Breast epithelium (tissue), 4 donors: ENCODE data around the gene H2AZ2. TPM values are rescaled to one million over a fixed set of nuclear protein-coding genes. Genes with fewer than 3 reads are reported as not detected.

Experiments used
- DNase-seq, 2 donors: peaks; one replicate each; pipeline ENCODE4 v3.0.0-alpha.2; 2019; ENCODE audit warnings: low spot score in 2 of 2
- H3K27ac ChIP-seq, 2 donors: fragments of 200-600 bp; sonication (generic) in 1 of 2; one replicate each; pipeline ENCODE4 v1.5.1; 2016 to 2019; ENCODE audit warnings: mild to moderate bottlenecking in 1 of 2
- H3K27me3 ChIP-seq, 2 donors: fragments of 200-600 bp; sonication (generic) in 1 of 2; one replicate each; pipeline versions ENCODE4 v1.5.1 to v1.6.0; 2017 to 2019; ENCODE audit warnings: control low read depth in 1 of 2, mild to moderate bottlenecking in 1 of 2
- H3K36me3 ChIP-seq: fragments of 200-600 bp; one replicate; pipeline ENCODE4 v1.5.1; 2019
- H3K4me1 ChIP-seq, 2 donors: fragments of 200-600 bp; sonication (generic); one replicate each; pipeline ENCODE4 v1.5.1; 2016 to 2019; ENCODE audit warnings: control low read depth in 1 of 2
- H3K4me3 ChIP-seq, 3 donors: fragments of 200-600 bp; sonication (generic); 1 replicate in 2 of 3; 2 replicates in 1 of 3; pipeline ENCODE4 v1.5.1; 2016 to 2019; ENCODE audit warnings: mild to moderate bottlenecking in 3 of 3, moderate library complexity in 2 of 3
- H3K9me3 ChIP-seq, 2 donors: fragments of 200-600 bp; sonication (generic) in 1 of 2; one replicate each; pipeline ENCODE4 v1.5.1; 2016 to 2019; ENCODE audit warnings: control low read depth in 1 of 2
- POLR2A ChIP-seq: fragments of 450-650 bp; IDR thresholded peaks from one replicate; pipeline ENCODE4 v1.6.1; 2016; ENCODE audit warnings: antibody characterized with exemption, mild to moderate bottlenecking, moderate library complexity
- POLR2AphosphoS5 ChIP-seq, 3 donors: sonication (generic); formaldehyde crosslinking; IDR thresholded peaks; one replicate each; pipeline ENCODE4 v1.6.1; 2017; ENCODE audit warnings: antibody characterized with exemption in 3 of 3
- intact Hi-C: fragments of 100-400 bp; cut with DNase I; formaldehyde crosslinking; loops from one replicate; pipeline ENCODE4 v1.15.1; 2023; ENCODE audit warnings: low total_unique reads
- total RNA-seq, 3 donors: library from RNA; depleted of rRNA; stranded (reverse); fragments of >200 nt; gene quantifications; one replicate each; pipeline ENCODE4 v1.1.0, GENCODE V29; 2016
- TF ChIP-seq, protein P1 (sequence below), 3 donors: fragments of 450-650 bp; IDR thresholded peaks; one replicate each; pipeline ENCODE4 v1.5.1; 2016 to 2017; ENCODE audit warnings: antibody characterized with exemption in 3 of 3, mild to moderate bottlenecking in 3 of 3, moderate library complexity in 3 of 3

Gene H2AZ2
- total RNA-seq, 3 donors from 2014 or later: 110 to 140 (median 115) TPM

DNA sequence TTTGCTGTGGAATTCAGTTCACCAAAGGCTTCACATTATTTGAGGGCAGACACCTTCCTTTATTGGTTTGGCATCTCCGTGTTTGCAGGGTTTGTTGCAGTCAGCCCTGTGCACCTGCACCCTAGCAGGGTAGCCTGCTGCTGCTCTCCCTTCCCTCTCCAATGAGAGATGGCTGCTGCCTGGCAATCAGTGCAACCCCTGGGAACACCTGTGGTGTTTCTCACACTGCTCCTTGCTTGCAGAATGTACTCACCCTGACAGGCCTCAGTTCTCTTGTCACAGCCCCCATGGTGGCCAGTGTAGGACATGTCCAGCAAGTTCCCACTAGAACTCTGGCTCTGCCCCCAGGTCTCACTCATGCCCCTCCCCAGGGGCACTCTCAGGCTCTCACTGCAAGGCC is 63.5 kb downstream of the H2AZ2 start:
- Histone ChIP-seq H3K27ac (no peak overlapping the region), H3K9me3 (peaks cover 3 to 4% of the 10 kb centered on the region in 2 donors), H3K4me3 (no peak overlapping the region), H3K27me3 (no peaks in the 10 kb centered on the region), H3K4me1 (no peaks in the 10 kb centered on the region), H3K36me3 (no peaks in the 10 kb centered on the region)
- intact Hi-C loops: no loop called here
- no peak for DNase-seq
- TF ChIP-seq POLR2AphosphoS5 (IDR thresholded peaks at IDR 0.05) (no peak), POLR2A (no peak)
- TF ChIP-seq, protein P1, sequence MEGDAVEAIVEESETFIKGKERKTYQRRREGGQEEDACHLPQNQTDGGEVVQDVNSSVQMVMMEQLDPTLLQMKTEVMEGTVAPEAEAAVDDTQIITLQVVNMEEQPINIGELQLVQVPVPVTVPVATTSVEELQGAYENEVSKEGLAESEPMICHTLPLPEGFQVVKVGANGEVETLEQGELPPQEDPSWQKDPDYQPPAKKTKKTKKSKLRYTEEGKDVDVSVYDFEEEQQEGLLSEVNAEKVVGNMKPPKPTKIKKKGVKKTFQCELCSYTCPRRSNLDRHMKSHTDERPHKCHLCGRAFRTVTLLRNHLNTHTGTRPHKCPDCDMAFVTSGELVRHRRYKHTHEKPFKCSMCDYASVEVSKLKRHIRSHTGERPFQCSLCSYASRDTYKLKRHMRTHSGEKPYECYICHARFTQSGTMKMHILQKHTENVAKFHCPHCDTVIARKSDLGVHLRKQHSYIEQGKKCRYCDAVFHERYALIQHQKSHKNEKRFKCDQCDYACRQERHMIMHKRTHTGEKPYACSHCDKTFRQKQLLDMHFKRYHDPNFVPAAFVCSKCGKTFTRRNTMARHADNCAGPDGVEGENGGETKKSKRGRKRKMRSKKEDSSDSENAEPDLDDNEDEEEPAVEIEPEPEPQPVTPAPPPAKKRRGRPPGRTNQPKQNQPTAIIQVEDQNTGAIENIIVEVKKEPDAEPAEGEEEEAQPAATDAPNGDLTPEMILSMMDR (IDR thresholded peaks at IDR 0.05): no peak

DNA sequence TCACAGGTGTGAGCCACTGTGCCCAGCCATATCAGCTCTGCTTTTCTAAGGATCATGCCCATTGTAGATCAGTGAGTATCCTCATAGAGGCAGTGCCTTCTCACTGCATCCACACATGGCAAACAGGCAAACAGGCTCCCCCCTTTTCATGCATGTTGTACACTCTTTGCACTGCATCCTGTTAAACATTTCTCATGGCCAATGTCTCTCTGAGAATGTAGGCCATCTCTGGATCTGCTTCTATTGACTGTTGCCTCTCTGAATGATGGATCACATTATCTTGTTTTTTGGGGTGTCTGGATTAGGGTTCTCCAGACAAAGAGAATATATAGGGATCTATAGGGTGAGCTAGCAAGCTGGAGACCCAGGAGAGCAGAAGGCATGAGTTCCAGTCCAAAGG is 64.5 kb downstream of the H2AZ2 start:
- intact Hi-C loops: no loop called here
- TF ChIP-seq, protein P1 (IDR thresholded peaks at IDR 0.05): no peak
- TF ChIP-seq POLR2A (no peak), POLR2AphosphoS5 (IDR thresholded peaks at IDR 0.05) (no peak)
- H3K27ac ChIP-seq: no peak overlapping the region
- no peak overlapping the region for H3K4me3 ChIP-seq
- no peak for DNase-seq
- H3K36me3 ChIP-seq: no peaks in the 10 kb centered on the region
- no peaks in the 10 kb centered on the region for H3K27me3 ChIP-seq
- H3K4me1 ChIP-seq: no peaks in the 10 kb centered on the region
- peaks cover 3 to 4% of the 10 kb centered on the region in 2 donors for H3K9me3 ChIP-seq

DNA sequence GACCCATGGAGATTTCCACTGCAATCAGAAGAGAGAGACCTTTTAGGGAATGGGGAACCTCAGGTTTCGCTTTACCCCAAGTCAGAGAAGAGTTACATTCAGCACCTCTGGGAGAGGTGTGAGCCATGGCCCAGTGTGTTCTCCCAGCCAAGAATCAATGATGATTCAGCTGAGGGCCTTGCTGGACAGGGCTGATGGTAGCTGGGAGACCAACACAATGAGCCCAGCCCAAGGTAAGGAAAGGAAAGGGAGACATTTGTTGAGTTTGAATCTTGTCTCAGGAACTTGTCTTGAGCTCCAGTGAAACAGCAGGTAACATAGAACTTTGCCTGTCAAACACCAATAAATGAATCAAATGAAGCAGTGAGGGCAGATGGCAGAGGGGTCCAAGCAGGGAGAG is 65.4 kb downstream of the H2AZ2 start:
- Histone ChIP-seq H3K36me3 (no peaks in the 10 kb centered on the region), H3K4me1 (no peaks in the 10 kb centered on the region), H3K27me3 (no peaks in the 10 kb centered on the region), H3K9me3 (peaks cover 3 to 4% of the 10 kb centered on the region in 2 donors), H3K27ac (no peak overlapping the region), H3K4me3 (no peak overlapping the region)
- TF ChIP-seq, protein P1 (IDR thresholded peaks at IDR 0.05): no peak
- TF ChIP-seq POLR2A (no peak), POLR2AphosphoS5 (IDR thresholded peaks at IDR 0.05) (no peak)
- DNase-seq: no peak
- intact Hi-C loops: no loop called here

Other genes starting within 250 kb of the H2AZ2 start
- 10 to 100 TPM; 45.7 to 67.5 (median 46.2) TPM for gene OGDH, start 241.5 kb downstream of the H2AZ2 start, total RNA-seq
- gene ZMIZ2, start 99.2 kb downstream of the H2AZ2 start, total RNA-seq: 10 to 100 TPM; 12.5 to 30.1 (median 23.6) TPM
- 1,000 to 10,000 TPM; 1,127 to 1,313 (median 1,259) TPM for gene PPIA, start 51.4 kb downstream of the H2AZ2 start, total RNA-seq
- 10 to 100 TPM; 22.7 to 27.2 (median 24.9) TPM for gene PURB, start 37.4 kb upstream of the H2AZ2 start, total RNA-seq
- 1 to 10 TPM; 2.0 to 2.9 (median 2.2) TPM for gene MYO1G, start 130.9 kb upstream of the H2AZ2 start, total RNA-seq
- gene CCM2, start 152.1 kb upstream of the H2AZ2 start, total RNA-seq: 10 to 100 TPM; 32.3 to 45.3 (median 35.4) TPM
- 1 to 10 TPM; 1.2 to 7.5 (median 3.2) TPM for gene NACAD, start 240.9 kb upstream of the H2AZ2 start, total RNA-seq